HL-60 (cell line): ENCODE results near the gene FBXO24.

Source experiments
- DNase-seq, 2 experiments: peaks; one replicate each; pipeline ENCODE4 v3.0.0-alpha.2; 2010 to 2020; ENCODE audit warnings: low read depth in 1 of 2, low spot score in 1 of 2
- H3K27ac ChIP-seq: fragments of 250-450 bp; sonication (Bioruptor Pico); replicated peaks from 2 replicates; pipeline ENCODE4 v1.5.1; 2020; ENCODE audit warnings: mild to moderate bottlenecking, moderate library complexity
- H3K27me3 ChIP-seq: fragments of 250-450 bp; sonication (Bioruptor Pico); 2 replicates; pipeline ENCODE4 v1.5.1; 2021; ENCODE audit warnings: mild to moderate bottlenecking, moderate library complexity; ENCODE audit not compliant: insufficient read depth, poor library complexity, severe bottlenecking
- H3K4me3 ChIP-seq: replicated peaks from 2 replicates; pipeline ENCODE4 v1.5.1; 2011; ENCODE audit warnings: mild to moderate bottlenecking, control low read depth, low read length; ENCODE audit not compliant: insufficient read depth
- CTCF ChIP-seq: IDR thresholded peaks from one replicate; pipeline ENCODE4 v1.5.1; 2011; ENCODE audit warnings: low read length, control low read depth, inconsistent platforms; ENCODE audit not compliant: insufficient read depth
- GABPA ChIP-seq: IDR thresholded peaks from 2 replicates; pipeline ENCODE4 v1.6.1; 2012; ENCODE audit warnings: low read depth
- POLR2AphosphoS5 ChIP-seq: IDR thresholded peaks from 2 replicates; pipeline ENCODE4 v1.6.1; 2012; ENCODE audit warnings: low read depth
- REST ChIP-seq: IDR thresholded peaks from 2 replicates; pipeline ENCODE4 v1.6.1; 2012; ENCODE audit warnings: low read depth; ENCODE audit not compliant: insufficient replicate concordance
- SPI1 ChIP-seq: IDR thresholded peaks from 2 replicates; pipeline ENCODE4 v1.6.1; 2012; ENCODE audit warnings: low read depth, mild to moderate bottlenecking, borderline replicate concordance

FBXO24 gene

DNA sequence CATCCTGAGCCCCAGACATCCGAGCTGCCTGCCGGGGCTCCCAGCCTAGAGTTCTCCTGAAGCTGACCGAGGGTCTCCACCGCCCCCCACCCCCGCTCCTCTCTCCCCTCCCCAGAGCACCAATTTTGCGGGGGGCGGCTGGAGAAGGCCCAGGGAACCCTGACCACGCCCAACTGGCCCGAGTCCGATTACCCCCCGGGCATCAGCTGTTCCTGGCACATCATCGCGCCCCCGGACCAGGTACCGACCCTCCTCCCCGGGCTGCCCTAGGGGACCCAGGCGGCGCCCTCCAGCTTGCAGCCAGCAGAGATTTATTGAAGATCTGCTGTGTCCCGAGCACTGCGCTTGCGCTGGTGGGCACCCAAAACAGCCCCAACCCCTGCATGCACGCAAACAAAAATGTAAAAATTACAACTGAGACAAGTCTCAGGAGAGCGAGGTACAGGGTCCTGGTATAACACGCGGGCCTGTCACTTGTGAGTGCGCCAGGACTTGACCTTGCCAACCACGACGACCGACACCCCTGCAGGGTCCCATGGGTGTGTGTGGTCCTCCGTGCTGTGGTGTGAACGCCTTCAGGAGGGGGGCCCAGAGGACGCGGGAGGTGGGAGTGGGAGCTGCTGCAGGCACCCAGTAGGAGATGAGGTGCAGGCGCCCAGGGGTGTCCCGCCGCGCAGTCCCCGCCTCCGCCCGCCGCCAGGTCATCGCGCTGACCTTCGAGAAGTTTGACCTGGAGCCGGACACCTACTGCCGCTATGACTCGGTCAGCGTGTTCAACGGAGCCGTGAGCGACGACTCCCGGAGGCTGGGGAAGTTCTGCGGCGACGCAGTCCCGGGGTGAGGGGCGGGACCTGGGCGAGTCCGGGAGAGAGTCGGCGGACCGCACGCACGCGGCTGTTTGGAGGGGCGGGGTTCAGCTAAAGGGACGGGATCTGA lies 19.1 kb downstream of the FBXO24 start:
- H3K4me3 ChIP-seq = peak overlapping the region; percentile 66
- no peak for TF ChIP-seq CTCF
- no peak overlapping the region for H3K27ac ChIP-seq
- peak in 1 of 2 experiments; percentile 53 for DNase-seq
- no peaks in the 10 kb centered on the region for H3K27me3 ChIP-seq

DNA sequence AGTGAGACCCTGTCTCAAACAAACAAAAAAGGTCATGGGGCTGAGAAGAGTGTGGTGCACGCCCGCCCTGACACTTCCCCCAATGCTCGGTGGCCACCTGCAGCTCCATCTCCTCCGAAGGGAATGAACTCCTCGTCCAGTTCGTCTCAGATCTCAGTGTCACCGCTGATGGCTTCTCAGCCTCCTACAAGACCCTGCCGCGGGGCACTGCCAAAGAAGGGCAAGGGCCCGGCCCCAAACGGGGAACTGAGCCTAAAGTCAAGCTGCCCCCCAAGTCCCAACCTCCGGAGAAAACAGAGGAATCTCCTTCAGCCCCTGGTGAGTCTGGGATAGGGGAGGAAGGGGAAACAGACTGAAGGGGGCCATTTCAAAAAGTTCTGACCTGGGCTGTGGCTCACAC lies 20.2 kb downstream of the FBXO24 start:
- no peak overlapping the region for H3K27ac ChIP-seq
- TF ChIP-seq REST (no peak), GABPA (no peak), POLR2AphosphoS5 (no peak), CTCF (no peak), SPI1 (no peak)
- DNase-seq = no peak
- H3K27me3 ChIP-seq = no peaks in the 10 kb centered on the region
- H3K4me3 ChIP-seq = no peak overlapping the region

DNA sequence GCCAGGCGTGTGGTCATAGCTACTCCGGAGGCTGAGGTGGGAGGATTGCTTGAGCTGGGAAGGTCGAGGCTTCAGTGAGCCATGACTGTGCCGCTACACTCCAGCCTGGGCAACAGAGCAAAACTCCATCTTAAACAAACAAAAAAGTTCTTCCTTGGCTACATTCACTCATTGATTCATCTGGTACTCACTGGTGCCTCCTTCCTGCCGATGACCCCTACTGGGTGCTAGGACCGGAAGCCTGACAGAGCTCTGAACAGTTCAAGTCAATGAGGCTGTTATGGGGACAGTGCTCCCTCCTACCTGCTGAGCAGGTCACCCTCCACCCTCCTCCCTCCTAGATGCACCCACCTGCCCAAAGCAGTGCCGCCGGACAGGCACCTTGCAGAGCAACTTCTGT lies 21.0 kb downstream of the FBXO24 start:
- H3K27ac ChIP-seq = no peak overlapping the region
- TF ChIP-seq GABPA = no peak
- no peak for TF ChIP-seq REST
- no peak for TF ChIP-seq SPI1
- TF ChIP-seq POLR2AphosphoS5 = no peak
- no peak for TF ChIP-seq CTCF
- DNase-seq = no peak
- no peaks in the 10 kb centered on the region for H3K27me3 ChIP-seq
- H3K4me3 ChIP-seq = no peak overlapping the region

DNA sequence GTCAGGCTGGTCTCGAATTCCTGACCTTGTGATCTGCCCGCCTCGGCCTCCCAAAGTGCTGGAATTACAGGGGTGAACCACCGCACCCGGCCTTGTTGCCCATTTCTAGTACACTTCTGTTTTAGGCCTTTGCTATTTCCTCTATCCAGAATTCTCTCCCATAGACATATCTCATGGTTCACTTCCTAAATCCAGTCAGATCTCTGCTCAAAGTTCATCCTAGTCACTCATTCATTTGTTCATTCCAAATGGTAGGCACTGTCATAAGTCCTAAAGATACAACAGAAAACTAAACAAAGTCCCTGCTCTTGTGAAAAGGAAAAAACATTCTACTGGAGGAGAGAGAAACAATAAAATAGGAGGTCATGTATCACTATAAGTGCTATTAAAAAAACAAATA lies 23.8 kb downstream of the FBXO24 start:
- TF ChIP-seq CTCF (no peak), SPI1 (no peak), GABPA (no peak), REST (no peak), POLR2AphosphoS5 (no peak)
- H3K4me3 ChIP-seq = no peak overlapping the region

More for the DNA sequence above, 23.8 kb downstream of the FBXO24 start:
- Histone ChIP-seq H3K27ac (no peak overlapping the region), H3K27me3 (no peaks in the 10 kb centered on the region)
- no peak for DNase-seq
